ENCODE measurements around the gene LAMB3.
"Not testable (repeated sequence)": the region's sequence is repeated elsewhere in the genome, so short reads cannot be mapped to it uniquely, and the experiment has no call there.

Gene LAMB3

GRCh38 chr1:209652121-209652735, at the start of gene LAMB3:
Gene LAMB3 (minus strand): TSS chr1:209652425. CDS start chr1:209650944, 1,481 bp downstream.
- DNase-seq (ENCODE audit: low read depth in 2 of 2, low spot score in 1 of 2) = no peak

GRCh38 chr1:209700686-209701085, 48.5 kb upstream of the LAMB3 start:
- DNase-seq (ENCODE audit: low read depth in 2 of 2, low spot score in 1 of 2) = not testable (repeated sequence)

- no peak for DNase-seq (ENCODE audit: low read depth in 2 of 2, low spot score in 1 of 2)
These were observed 44.9 kb upstream of the LAMB3 start for GRCh38 chr1:209697126-209697525.

- DNase-seq (ENCODE audit: low read depth in 2 of 2, low spot score in 1 of 2) = no peak
These were observed 44.4 kb upstream of the LAMB3 start for GRCh38 chr1:209696673-209697072.

- peak; percentile 23 to 51 for DNase-seq (ENCODE audit: low read depth in 2 of 2, low spot score in 1 of 2)
These were observed 40.7 kb upstream of the LAMB3 start for GRCh38 chr1:209692745-209693504.

DNA sequence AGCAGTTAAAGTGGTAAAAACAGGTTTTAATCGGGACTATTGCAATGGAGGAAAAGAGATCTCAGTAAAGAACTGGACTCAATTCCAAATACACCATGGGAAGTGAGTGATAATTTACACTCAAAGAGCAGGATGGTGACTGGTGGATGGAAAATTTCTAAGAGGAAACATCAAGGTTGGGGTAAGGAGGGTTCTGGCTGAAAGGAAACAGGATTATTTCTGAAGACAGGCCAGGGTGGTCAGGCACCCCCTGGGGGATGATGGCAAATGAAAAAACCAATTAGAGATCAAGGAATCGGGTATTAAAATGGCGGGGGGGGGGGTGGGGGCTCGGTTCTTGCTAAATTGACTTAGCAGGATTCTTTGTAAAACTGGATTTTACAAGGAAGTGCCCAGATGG, 40.1 kb upstream of the LAMB3 start:
- no peak for DNase-seq (ENCODE audit: low read depth in 2 of 2, low spot score in 1 of 2)

- no peak for DNase-seq (ENCODE audit: low read depth in 2 of 2, low spot score in 1 of 2)
These were observed 39.0 kb upstream of the LAMB3 start for GRCh38 chr1:209691237-209691636.

DNA sequence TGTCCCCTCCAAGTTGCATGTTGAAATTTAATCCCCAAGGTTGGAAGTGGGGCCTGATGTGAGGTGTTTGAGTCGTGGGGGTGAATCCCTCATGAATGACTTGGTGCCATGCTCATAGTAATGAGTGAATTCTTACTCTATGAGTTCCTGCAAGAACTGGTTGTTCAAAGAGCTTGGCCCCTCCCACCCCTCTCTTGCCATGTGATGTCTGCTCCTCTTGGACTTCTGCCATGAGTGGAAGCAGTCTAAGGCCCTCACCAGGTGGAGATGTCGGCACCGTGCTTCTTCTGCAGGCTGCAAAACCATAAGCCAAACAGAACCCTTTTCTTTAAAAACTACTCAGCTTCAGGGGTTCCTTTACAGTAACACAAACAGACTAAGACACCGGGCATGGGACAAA, 37.3 kb upstream of the LAMB3 start:
- no peak for DNase-seq (ENCODE audit: low read depth in 2 of 2, low spot score in 1 of 2)

DNA sequence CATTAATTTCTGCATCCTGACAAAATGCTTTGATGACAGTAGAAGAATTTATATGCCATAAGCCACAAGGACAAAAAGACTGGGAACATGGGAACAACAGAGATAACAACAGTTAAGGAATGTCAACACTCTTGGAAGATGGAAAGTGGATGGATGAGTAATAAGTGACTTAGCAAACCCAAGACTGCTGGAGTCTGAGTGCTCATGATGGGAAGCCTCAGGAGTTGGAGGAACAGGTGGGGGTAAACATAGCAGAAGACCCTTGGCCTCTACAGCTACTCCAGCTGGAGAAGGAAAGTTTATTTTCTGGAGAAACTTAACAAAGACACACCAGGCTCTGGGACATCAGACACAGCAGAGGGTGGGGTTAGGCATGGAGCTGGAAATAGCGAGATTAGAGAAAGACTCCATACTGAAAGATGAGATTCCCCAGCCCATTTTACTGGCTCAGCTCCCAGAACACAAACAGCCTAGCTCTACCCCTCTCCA, 36.6 kb upstream of the LAMB3 start:
- no peak for DNase-seq (ENCODE audit: low read depth in 2 of 2, low spot score in 1 of 2)

GRCh38 chr1:209686322-209686721, 34.1 kb upstream of the LAMB3 start:
- DNase-seq (ENCODE audit: low read depth in 2 of 2, low spot score in 1 of 2) = no peak

DNA sequence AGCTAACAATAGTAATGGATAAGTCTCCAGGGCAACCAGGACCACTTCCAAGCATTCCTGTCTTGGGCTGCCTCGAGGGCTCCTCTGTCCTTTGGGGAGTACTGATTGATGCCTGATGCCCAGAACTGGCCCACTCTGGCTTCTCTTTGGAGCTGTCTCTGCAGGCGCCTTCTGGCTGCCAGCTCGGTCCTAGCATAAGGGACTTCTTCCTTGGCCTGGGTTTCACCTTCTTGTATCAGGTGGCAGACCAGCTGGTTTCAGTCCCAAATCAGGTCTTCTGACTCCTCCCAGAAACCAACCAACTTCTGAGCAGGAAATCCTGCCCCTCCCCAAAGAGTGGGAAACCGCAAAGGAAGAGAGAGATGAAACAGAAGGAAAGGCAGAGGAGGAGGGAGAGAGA, 33.6 kb upstream of the LAMB3 start:
- no peak for DNase-seq (ENCODE audit: low read depth in 2 of 2, low spot score in 1 of 2)

DNA sequence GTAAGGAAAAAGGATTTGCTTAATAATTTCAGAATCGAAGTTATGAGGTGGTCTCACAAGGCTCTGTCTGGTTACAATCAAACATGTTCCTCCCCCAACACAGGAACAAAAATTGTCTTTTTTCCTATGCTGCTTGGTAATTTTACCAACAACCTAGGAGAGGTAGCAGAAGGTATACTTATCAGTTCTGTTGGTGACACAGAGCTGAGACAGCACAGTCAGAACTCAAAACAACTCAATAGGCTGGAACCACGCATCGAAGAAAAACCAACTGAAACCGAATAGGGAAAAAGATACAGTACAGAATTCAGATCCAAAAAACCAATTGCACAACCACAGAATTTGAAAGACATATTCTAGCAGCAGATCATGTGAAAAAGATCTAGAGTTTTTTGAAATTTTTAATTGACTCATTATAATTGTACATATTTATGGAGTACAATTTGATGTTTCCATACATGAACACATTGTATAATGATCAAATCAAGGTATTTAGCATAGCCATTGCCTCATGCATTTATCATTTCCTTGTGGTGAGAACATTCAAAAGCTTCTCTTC, 26.8 kb upstream of the LAMB3 start:
- DNase-seq (ENCODE audit: low read depth in 2 of 2, low spot score in 1 of 2) = no peak

DNA sequence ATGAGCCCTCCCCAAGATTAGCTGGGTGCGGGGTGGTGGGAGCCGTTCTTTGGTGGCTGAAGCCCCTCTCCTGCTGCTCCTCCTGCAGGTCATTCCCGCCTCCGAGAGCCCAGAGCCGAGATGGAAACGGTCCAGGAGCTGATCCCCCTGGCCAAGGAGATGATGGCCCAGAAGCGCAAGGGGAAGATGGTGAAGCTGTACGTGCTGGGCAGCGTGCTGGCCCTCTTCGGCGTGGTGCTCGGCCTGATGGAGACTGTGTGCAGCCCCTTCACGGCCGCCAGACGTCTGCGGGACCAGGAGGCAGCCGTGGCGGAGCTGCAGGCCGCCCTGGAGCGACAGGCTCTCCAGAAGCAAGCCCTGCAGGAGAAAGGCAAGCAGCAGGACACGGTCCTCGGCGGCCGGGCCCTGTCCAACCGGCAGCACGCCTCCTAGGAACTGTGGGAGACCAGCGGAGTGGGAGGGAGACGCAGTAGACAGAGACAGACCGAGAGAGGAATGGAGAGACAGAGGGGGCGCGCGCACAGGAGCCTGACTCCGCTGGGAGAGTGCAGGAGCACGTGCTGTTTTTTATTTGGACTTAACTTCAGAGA, 23.4 kb upstream of the LAMB3 start:
- no peak for DNase-seq (ENCODE audit: low read depth in 2 of 2, low spot score in 1 of 2)

DNA sequence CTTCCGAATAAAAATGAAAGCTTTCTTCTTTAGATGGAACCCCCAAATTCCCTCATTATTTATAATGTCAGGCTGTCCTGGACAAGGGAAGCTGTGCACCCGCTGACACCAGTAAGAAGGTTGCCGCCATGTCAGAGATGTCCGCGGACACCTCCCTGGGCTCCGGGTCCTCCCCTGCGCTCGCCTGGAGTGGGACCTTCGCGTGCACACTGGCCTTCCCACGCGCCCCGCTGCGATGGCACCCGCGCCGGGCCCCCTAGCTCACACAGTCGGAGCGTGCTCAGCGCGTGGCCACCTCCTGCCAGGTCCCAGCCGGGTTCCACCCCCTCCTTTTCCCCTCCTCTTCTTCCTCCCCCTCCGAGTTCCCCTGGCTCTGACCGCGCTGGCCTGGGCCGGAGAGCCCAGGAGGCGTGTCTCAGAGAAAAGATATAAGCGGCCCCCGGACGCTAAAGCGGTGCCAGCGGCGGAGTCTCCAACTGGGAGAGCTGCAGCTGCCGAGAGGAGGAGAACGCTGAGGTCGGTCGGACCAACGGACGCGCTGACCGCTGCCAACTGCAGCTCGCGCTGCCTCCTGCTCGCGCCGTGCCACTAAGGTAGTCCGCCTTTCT, 22.8 kb upstream of the LAMB3 start, which contains the start of gene G0S2:
G0S2 (plus strand) TSS at position 456 of the 608 bp plus-strand sequence. CDS start 273 bp downstream, outside the sequence.
- DNase-seq (ENCODE audit: low read depth in 2 of 2, low spot score in 1 of 2) = no peak

DNA sequence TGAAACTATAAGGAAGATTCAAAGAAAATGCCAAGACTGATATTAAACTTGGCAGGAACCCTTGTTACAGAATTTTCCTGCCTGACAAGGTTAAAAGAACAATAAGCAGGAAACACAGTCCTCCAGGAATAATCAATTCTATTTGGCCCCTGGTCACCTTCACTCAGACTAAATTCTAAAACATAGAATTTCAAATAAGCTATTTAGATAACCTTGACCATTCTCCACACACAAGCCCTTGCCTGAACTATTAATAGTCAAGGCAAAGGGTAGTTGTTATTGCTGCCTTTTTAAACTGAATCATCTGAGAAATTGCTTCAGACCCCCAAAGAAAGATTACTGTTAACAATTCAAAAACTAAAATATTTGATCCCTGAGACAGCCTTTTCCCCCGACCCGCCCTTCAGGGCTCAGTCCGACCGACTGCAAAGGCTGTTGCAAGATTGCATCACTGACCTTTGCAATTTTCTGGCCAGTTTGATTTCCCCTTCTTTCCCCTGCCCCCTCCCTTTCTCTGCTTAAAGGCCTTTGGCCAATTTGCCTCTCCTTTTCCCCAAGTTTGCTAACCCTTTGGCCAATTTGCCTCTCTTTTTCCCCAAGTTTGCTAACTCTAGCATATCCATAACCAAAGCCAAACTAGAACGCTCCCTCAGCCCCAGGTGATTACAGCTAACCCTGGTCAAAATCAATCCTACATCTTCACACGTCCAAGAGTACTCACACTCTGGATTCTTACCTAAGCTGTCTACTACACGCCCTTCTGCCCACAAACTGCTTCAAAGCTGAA, 21.6 kb upstream of the LAMB3 start:
- no peak for DNase-seq (ENCODE audit: low read depth in 2 of 2, low spot score in 1 of 2)

DNA sequence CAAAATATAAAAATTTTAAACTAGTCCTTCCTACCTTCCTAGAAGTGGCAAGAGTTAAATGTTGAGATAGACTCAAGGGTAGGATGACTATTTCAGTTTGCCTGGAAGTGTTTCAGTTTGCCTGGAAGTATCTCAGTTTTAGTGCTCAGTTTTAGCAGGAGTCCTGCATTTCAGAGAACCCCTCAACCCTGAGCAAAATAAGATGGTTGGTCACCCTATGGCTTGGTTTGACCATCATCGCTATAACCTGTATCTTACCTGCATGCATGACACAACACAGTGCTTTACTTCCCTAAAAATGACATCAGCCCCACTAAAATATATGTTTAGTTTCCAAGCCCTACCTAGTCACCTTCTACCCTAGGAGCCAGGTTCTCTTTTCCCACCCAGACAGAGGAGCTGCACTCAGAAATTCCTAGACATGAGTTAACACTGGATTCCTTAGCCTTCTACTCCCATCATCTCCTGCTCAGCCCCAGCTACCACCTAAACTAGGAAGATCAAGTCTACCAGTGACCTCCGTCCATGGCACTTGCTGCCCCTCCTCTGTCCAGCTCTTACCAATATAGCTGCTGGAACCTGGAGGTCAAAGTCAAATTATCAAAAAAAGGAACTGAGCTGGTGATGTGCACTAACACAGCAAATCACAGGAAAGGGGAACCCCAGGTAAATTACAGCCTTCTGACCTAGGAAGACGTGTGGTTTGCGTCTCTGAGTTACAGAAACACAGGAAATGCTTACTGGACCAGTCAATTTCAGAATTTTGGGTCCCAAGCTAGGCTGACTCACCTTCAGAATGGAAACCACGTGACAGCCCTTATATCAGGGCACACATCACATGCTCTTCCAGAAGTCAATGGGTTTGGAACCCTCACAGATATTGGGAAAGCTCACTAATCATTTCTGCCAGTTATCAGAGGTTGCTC, 20.7 kb upstream of the LAMB3 start:
- no peak for DNase-seq (ENCODE audit: low read depth in 2 of 2, low spot score in 1 of 2)

- no peak for DNase-seq (ENCODE audit: low read depth in 2 of 2, low spot score in 1 of 2)
These were observed 18.3 kb upstream of the LAMB3 start for GRCh38 chr1:209670441-209671082.

GRCh38 chr1:209667708-209668107, 15.5 kb upstream of the LAMB3 start:
- no peak for DNase-seq (ENCODE audit: low read depth in 2 of 2, low spot score in 1 of 2)

GRCh38 chr1:209667103-209667502, 14.9 kb upstream of the LAMB3 start:
- no peak for DNase-seq (ENCODE audit: low read depth in 2 of 2, low spot score in 1 of 2)
